Activated T-helper 17 cell treated with anti-CD3 and anti-CD28 coated beads, Interleukin-2, amount 50 U/mL, for 72 hours (primary cell): ENCODE data around the gene RSRP1. TPM values are rescaled to one million over a fixed set of nuclear protein-coding genes. Genes with fewer than 3 reads are reported as not detected.
A peak's percentile ranks its signal among the peaks of the same experiment; 100 is the strongest.
"Not testable (repeated sequence)": the region's sequence is repeated elsewhere in the genome, so short reads cannot be mapped to it uniquely, and the experiment has no call there.

ENCODE experiments used
- ATAC-seq: fragments of 150-1000 bp; cut with Tn5 transposase; replicated peaks from 2 replicates; pipeline ENCODE4 v1.10.0; 2021; ENCODE audit warnings: mild to moderate bottlenecking, moderate library complexity
- H3K27ac Mint-ChIP-seq: one replicate; pipeline ENCODE4 v1.8.0; 2022; ENCODE audit warnings: mixed read lengths
- H3K27me3 Mint-ChIP-seq: one replicate; pipeline ENCODE4 v1.8.0; 2022; ENCODE audit warnings: mixed read lengths
- H3K36me3 Mint-ChIP-seq: one replicate; pipeline ENCODE4 v1.8.0; 2022; ENCODE audit warnings: low read depth, mild to moderate bottlenecking, mixed read lengths
- H3K4me1 Mint-ChIP-seq: one replicate; pipeline ENCODE4 v1.8.0; 2022; ENCODE audit warnings: mixed read lengths
- H3K4me3 Mint-ChIP-seq: one replicate; pipeline ENCODE4 v1.8.0; 2022; ENCODE audit warnings: mild to moderate bottlenecking, mixed read lengths
- H3K9me3 Mint-ChIP-seq: one replicate; pipeline ENCODE4 v1.8.0; 2022; ENCODE audit warnings: mixed read lengths
- total RNA-seq, 2 donors: library from RNA; stranded (reverse); gene quantifications; one replicate each; pipeline ENCODE4 v1.2.3, GENCODE V29; 2022

RSRP1 gene, protein sequence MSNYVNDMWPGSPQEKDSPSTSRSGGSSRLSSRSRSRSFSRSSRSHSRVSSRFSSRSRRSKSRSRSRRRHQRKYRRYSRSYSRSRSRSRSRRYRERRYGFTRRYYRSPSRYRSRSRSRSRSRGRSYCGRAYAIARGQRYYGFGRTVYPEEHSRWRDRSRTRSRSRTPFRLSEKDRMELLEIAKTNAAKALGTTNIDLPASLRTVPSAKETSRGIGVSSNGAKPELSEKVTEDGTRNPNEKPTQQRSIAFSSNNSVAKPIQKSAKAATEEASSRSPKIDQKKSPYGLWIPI
- 100 to 1,000 TPM; 120 to 228 TPM for total RNA-seq

GRCh38 chr1:25247024-25247828, at the start of gene RSRP1:
Gene RSRP1 (minus strand): TSS chr1:25247454. CDS start chr1:25246963, 491 bp downstream.
- peaks cover 55% of the 10 kb centered on the region for H3K36me3 Mint-ChIP-seq
- H3K27me3 Mint-ChIP-seq = no peaks in the 10 kb centered on the region
- H3K27ac Mint-ChIP-seq = peak within 1 kb of the TSS; percentile 97
- peak within 1 kb of the TSS; percentile 94 for H3K4me3 Mint-ChIP-seq
- H3K9me3 Mint-ChIP-seq = no peaks in the 10 kb centered on the region
- H3K4me1 Mint-ChIP-seq = peaks cover 27% of the 10 kb centered on the region
- ATAC-seq = peak; percentile 86

DNA sequence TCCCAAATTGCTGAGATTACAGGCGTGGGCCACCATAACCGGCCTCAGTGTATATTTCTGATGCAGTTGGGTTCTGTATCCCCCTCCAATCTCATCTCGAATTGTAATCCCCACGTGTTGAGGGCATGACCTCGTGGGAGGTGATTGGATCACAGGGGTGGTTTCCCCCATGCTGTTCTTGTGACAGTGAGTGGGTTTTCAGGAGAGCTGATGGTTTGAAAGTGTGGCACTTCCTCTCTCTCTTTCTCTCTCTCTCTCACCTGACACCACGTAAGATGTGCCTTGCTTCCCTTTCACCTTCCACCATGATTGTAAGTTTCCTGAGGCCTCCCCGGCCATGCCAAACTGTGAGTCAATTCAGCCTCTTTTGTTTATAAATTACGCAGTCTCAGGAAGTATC, 49.2 kb upstream of the RSRP1 start:
- H3K36me3 Mint-ChIP-seq, H3K4me1 Mint-ChIP-seq, H3K4me3 Mint-ChIP-seq, H3K9me3 Mint-ChIP-seq, H3K27me3 Mint-ChIP-seq, H3K27ac Mint-ChIP-seq: not testable (repeated sequence)
- ATAC-seq = peak; percentile 70

DNA sequence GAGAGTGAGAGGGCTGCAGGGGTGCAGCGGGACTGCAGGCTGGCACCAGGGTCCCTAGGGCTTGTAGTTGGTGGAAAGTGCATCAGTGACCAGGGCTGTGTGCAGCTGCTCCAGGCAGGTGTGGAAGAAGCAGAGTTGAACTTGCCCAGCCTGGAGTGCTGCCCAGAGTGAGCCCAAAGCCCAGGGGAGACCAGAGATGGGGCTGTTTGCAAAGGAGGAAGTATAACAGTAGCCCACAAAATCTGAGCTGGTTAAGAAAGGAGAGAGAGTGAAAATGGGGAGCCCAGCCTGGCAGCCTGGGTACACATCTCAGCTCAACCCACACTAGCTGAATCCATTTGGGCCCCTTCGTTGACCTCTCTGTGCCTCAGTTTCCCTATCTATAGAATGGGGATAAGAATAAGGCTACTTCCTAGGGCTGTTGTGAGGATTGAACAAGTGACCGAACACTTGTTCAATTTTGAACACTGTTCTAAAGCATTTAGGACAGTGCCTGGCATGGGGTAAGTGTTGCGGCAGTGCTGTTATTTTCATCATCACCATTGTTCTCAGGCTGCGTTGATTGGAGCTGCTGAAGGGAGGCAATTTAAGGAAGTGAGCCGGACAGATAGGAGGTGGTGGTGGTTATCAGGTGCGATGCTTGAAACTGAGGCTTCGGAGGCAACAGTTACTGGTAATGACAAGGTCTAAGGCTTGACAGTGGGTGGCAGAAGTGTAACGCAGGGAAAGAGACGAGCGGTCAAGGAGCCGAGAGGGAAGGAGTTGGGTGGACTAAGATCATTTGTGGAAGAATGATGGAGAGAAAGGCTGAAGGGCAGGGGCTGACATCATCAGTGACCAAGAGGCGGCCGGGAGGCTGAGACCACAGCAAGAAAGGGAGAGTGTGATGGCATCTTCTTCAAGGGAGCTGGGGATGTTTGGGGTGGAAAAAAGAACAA, 47.9 kb upstream of the RSRP1 start:
- H3K9me3 Mint-ChIP-seq, H3K4me1 Mint-ChIP-seq, H3K36me3 Mint-ChIP-seq, H3K27ac Mint-ChIP-seq, ATAC-seq, H3K4me3 Mint-ChIP-seq, H3K27me3 Mint-ChIP-seq: not testable (repeated sequence)

GRCh38 chr1:25293426-25293825, 46.2 kb upstream of the RSRP1 start:
- H3K4me1 Mint-ChIP-seq, H3K9me3 Mint-ChIP-seq, H3K4me3 Mint-ChIP-seq, H3K36me3 Mint-ChIP-seq, ATAC-seq, H3K27me3 Mint-ChIP-seq, H3K27ac Mint-ChIP-seq: not testable (repeated sequence)

- H3K4me3 Mint-ChIP-seq, H3K27me3 Mint-ChIP-seq, H3K27ac Mint-ChIP-seq, H3K9me3 Mint-ChIP-seq, H3K4me1 Mint-ChIP-seq, H3K36me3 Mint-ChIP-seq: not testable (repeated sequence)
- ATAC-seq = peak; percentile 84
Measured at GRCh38 chr1:25290043-25290442, 42.8 kb upstream of the RSRP1 start.

DNA sequence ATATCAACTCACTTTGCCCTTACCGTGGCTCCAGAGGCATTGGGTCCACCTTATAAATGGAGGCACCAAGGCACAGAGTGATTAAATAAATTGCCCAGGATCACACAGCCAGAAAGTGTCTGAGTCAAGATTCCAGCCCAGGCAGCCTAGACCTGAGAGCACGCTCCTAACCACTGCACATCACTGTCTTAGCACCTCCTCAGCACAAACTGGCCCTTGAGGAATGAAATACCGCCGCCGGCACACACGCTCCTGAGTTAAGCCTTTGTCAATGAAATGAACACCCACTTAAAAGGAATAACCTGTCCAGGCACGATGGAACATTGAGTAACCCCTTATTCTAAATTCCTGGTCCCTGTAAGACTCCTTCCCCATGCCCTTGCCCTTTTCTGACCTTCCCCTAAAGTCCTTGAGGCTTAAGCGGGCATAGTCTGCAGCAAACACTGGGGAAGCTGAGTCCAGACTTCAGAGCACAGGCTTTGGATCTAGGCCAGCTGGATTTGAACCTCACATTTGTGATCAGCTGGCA, 41.4 kb upstream of the RSRP1 start:
- H3K36me3 Mint-ChIP-seq, ATAC-seq, H3K9me3 Mint-ChIP-seq, H3K27me3 Mint-ChIP-seq, H3K4me3 Mint-ChIP-seq, H3K27ac Mint-ChIP-seq, H3K4me1 Mint-ChIP-seq: not testable (repeated sequence)

DNA sequence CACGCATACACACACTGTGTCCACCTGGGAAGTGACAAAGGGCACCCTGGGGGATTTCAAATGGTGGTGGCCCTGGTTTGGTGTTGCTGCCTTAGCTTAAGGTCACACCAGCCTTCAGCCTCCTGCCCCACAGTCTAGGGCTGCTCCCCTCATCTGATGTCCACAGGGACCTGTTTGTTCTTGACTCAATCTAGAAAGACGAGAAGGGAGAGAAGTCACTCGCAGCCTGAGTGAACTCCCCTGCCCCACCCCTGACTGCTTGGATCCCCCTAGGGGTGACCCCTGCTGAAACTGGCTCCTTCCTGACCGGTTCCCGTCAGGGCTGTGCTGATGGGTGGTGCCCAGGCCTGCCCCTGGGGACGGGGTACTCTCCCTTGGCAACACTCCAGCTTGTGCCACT, 39.9 kb upstream of the RSRP1 start:
- H3K4me3 Mint-ChIP-seq, H3K27ac Mint-ChIP-seq, H3K36me3 Mint-ChIP-seq, H3K9me3 Mint-ChIP-seq, ATAC-seq, H3K27me3 Mint-ChIP-seq, H3K4me1 Mint-ChIP-seq: not testable (repeated sequence)

GRCh38 chr1:25285862-25286261, 38.6 kb upstream of the RSRP1 start:
- H3K27me3 Mint-ChIP-seq, H3K9me3 Mint-ChIP-seq, H3K4me3 Mint-ChIP-seq, H3K27ac Mint-ChIP-seq, ATAC-seq, H3K36me3 Mint-ChIP-seq, H3K4me1 Mint-ChIP-seq: not testable (repeated sequence)

- not testable (repeated sequence) for H3K27ac Mint-ChIP-seq, H3K9me3 Mint-ChIP-seq, ATAC-seq, H3K4me1 Mint-ChIP-seq, H3K27me3 Mint-ChIP-seq, H3K36me3 Mint-ChIP-seq, H3K4me3 Mint-ChIP-seq
Measured at GRCh38 chr1:25279693-25280111, 32.4 kb upstream of the RSRP1 start.

DNA sequence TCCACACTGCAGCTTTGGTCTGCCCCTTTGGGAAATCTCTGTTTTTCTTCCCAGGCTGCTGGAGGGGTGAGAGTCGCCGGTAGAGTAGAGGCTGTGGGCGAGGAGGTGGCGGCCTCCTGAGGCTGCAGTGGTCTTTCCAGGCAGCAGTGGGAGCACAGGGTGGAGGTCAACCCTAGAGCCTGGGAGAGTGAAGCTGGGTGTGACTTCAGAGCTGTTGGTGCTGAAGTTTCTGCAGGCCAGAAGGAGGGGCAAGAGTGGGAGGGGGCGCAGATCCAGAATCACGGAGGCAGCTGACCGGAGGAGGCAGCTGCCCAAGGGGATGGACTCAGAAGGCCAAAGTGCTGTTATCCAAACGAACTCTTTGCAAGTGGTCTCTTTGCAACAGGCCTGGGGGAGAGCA, 31.5 kb upstream of the RSRP1 start:
- H3K4me3 Mint-ChIP-seq, H3K27me3 Mint-ChIP-seq, H3K4me1 Mint-ChIP-seq: not testable (repeated sequence)

GRCh38 chr1:25278358-25278757, 31.1 kb upstream of the RSRP1 start:
- H3K27me3 Mint-ChIP-seq, H3K27ac Mint-ChIP-seq, H3K4me3 Mint-ChIP-seq, ATAC-seq, H3K4me1 Mint-ChIP-seq, H3K36me3 Mint-ChIP-seq, H3K9me3 Mint-ChIP-seq: not testable (repeated sequence)

More for the DNA sequence above, 31.5 kb upstream of the RSRP1 start:
- H3K9me3 Mint-ChIP-seq, H3K36me3 Mint-ChIP-seq, H3K27ac Mint-ChIP-seq, ATAC-seq: not testable (repeated sequence)

- not testable (repeated sequence) for H3K4me3 Mint-ChIP-seq, H3K36me3 Mint-ChIP-seq, H3K9me3 Mint-ChIP-seq, H3K4me1 Mint-ChIP-seq, H3K27ac Mint-ChIP-seq, H3K27me3 Mint-ChIP-seq
- peak; percentile 24 for ATAC-seq
Measured at GRCh38 chr1:25277295-25277694, 30.0 kb upstream of the RSRP1 start.

GRCh38 chr1:25275648-25276047, 28.4 kb upstream of the RSRP1 start:
- H3K27ac Mint-ChIP-seq, H3K27me3 Mint-ChIP-seq, H3K9me3 Mint-ChIP-seq, H3K4me3 Mint-ChIP-seq, ATAC-seq, H3K4me1 Mint-ChIP-seq, H3K36me3 Mint-ChIP-seq: not testable (repeated sequence)

- not testable (repeated sequence) for H3K4me3 Mint-ChIP-seq, ATAC-seq, H3K9me3 Mint-ChIP-seq, H3K36me3 Mint-ChIP-seq, H3K27me3 Mint-ChIP-seq, H3K4me1 Mint-ChIP-seq, H3K27ac Mint-ChIP-seq
Measured at GRCh38 chr1:25272238-25272637, 25.0 kb upstream of the RSRP1 start, which contains the start of gene RHD. Gene RHD (plus strand): TSS chr1:25272509. CDS start chr1:25272548, 39 bp downstream.
